SK-N-MC (cell line): ENCODE measurements around the gene CNOT1.

Source experiments
- FOXP2 ChIP-seq: optimal IDR thresholded peaks from 2 replicates; pipeline ENCODE3; 2011; ENCODE audit warnings: mild to moderate bottlenecking, moderate library complexity; ENCODE audit not compliant: insufficient read depth; ENCODE audit errors: extremely low read length, control extremely low read depth
- POLR2AphosphoS5 ChIP-seq: IDR thresholded peaks from 2 replicates; pipeline ENCODE4 v1.6.1; 2012; ENCODE audit warnings: mild to moderate bottlenecking, low read depth, low read length, borderline replicate concordance

GRCh38 chr16:58474296-58474695 is 155.3 kb downstream of the CNOT1 start:
- TF ChIP-seq POLR2AphosphoS5 (no peak), FOXP2 (no peak)
